ENCODE results near the gene NUP93. TPM values are rescaled to one million over a fixed set of nuclear protein-coding genes. Genes with fewer than 3 reads are reported as not detected.

Gene NUP93
- total RNA-seq, 1 donor from 2014 or later = 151 TPM

DNA sequence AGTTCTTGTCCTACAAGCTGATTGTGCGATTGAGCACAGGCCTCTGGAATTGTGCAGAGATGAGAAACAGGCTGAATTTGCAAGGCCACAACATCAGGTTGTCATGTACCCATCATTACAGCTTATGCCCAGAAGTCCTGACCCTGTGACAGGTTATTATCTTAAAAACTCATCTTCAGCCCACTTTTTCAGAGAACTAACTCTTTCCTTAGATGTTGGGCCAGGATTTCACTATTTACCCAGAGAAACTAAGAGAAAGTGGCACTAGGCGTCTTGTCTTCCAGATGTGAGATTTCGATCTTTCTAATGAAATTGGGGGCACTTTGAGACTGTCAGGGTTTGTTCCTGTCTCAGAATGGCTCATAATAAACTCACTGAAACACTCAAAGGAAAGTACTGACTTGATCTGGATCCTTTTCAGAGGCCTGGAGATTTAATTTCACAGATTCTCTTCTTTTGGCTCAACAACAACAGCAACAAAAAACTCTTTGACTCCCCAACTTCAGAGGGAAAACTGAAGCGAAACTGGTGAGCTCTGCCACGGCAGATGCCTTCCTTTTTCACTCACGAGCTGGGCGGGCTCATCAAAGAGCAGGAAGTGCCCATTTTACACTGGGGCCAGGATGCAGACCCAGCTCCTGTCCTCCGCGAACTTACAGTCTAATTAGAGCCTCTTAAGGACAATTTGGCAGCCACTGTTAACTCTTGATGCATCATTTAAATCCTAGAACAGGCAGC lies 117.4 kb downstream of the NUP93 start:
- DNase-seq (ENCODE audit: low read depth) = no peak

DNA sequence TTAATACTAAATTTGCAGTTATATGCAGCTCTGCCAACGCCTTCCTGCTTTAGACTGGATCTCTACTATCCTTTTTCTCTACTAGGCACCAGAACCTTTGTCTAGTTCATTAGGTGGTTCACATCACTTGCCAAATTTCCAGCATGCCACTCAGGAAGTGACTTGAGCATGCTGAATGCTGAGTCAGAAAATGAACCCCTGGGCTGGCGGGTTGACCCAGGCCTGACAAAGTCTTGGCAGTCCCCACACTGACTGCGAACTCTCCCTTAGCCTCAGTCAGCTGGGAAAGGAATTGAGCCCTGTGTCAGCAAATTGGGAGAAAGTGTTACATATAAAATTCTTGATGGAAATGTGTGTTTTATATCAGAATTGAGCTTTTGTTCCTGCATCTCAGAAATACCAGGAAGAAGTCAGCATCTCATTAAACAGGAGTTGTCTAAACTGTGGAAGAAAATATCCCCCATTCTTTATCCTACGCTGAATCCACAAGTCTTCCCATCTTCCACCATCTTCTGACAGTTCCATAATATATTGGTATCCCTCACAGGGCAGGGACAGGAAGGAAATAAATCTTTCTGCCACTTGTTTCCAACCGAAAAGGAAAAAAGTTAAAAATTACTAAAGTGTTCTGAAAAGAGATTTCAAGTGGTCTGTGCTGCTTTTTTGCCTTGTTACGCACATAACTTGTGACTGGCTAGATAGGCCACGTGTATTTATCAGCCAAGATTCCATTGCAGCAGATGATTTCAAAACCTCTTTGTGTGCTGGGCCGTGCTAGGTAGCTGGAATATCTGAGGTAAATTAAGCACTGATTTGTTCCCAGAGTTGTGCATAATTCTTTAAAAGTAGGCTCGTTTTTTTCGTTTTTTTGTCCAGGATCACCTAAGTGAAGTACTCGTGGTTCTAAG lies 118.4 kb downstream of the NUP93 start:
- DNase-seq (ENCODE audit: low read depth) = peak; percentile 63

- DNase-seq (ENCODE audit: low read depth) = peak; percentile 72
Observed at GRCh38 chr16:56848955-56849689, 119.2 kb downstream of the NUP93 start.

GRCh38 chr16:56849690-56850680 lies 120.1 kb downstream of the NUP93 start:
- no peak for DNase-seq (ENCODE audit: low read depth)

DNA sequence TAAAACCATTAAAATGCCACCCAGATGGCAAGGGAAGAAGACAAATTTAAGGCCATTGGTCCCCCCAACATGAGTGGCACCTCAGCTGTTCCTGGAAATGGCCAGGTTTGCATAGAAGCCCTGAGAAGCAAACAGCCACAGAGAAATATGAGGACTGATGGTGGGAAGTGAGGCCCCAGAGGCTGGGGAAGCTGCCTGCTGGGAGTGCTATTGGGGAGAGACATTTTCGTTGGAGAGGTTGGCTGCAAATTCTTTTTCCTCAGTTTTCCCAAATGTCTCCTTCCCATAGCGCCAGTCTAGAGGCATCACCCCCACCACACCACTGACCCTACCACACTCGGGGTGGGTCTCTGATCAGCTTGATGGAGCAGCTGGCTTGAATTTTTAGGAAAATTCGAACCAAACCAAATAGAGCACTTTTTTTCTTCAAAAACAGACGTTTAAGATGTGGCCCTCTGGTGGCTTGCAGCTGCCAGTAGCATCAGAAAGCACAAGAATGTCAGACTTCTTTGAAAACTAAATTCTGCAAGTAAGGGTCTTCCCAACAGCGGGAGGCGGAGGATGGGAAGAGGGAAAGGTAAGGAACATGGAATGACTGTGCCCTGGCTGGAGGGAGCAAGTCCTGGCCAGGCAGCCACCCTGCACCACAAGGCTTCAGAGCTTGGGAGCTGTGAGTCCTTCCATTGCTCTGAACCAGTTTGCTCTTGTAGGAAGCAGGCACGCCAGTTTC lies 121.9 kb downstream of the NUP93 start:
- DNase-seq (ENCODE audit: low read depth) = no peak

GRCh38 chr16:56852401-56852730 lies 122.4 kb downstream of the NUP93 start:
- no peak for DNase-seq (ENCODE audit: low read depth)

- no peak for DNase-seq (ENCODE audit: low read depth)
Observed at GRCh38 chr16:56852968-56853367, 123.0 kb downstream of the NUP93 start.

DNA sequence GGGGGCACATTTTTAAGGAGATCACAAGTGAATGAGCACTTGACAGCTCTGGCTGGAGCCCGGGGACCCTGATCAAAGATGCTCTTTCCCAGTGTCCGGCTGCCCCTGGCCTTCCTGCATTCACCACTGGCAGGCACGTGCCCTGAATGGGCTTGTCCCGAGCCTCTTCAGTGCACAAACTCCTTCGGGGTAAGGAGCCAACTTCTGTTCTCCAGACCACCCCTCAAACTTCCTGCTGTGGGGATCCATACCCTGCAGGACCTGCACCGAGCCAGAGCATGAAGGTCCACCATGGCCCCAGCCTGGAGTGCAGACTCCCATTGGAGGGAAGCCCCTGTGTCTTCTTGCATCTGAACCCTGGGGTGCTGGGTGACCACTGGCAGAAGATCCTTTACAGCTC lies 125.3 kb downstream of the NUP93 start:
- no peak for DNase-seq (ENCODE audit: low read depth)

DNA sequence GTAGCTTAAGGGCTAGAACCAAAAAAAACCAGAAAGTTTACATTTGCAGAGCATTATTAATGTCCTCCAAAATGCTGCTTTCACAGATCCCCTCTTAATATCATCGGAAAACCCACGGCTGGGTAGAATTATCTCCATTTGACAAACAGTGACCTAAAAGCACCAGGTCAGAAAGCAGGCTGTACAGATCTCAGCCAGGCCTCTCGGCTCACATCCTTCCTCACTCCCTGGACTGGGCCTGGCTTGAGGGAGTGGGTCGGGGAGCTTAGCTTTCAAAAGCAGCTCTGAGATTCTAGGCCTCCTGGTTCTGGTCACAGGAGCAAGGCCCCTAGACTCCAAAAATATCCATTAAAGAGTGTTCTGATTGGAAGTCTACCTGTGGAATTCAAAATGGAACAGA lies 126.0 kb downstream of the NUP93 start:
- no peak for DNase-seq (ENCODE audit: low read depth)

GRCh38 chr16:56856876-56857447 lies 127.0 kb downstream of the NUP93 start:
- DNase-seq (ENCODE audit: low read depth) = no peak

GRCh38 chr16:56858374-56858773 lies 128.4 kb downstream of the NUP93 start:
- no peak for DNase-seq (ENCODE audit: low read depth)

GRCh38 chr16:56859636-56860035 lies 129.7 kb downstream of the NUP93 start:
- DNase-seq (ENCODE audit: low read depth) = no peak

GRCh38 chr16:56860226-56861020 lies 130.5 kb downstream of the NUP93 start:
- no peak for DNase-seq (ENCODE audit: low read depth)

- peak; percentile 68 for DNase-seq (ENCODE audit: low read depth)
Observed at GRCh38 chr16:56861092-56861610, 131.2 kb downstream of the NUP93 start.

GRCh38 chr16:56861756-56862155 lies 131.8 kb downstream of the NUP93 start:
- DNase-seq (ENCODE audit: low read depth) = no peak

- DNase-seq (ENCODE audit: low read depth) = peak; percentile 72
Observed at GRCh38 chr16:56862776-56863175, 132.8 kb downstream of the NUP93 start.

- no peak for DNase-seq (ENCODE audit: low read depth)
Observed at GRCh38 chr16:56864960-56865359, 135.0 kb downstream of the NUP93 start, which contains the start of gene SLC12A3. Gene SLC12A3 (plus strand): TSS chr16:56865207. CDS start chr16:56865236, 29 bp downstream.

DNA sequence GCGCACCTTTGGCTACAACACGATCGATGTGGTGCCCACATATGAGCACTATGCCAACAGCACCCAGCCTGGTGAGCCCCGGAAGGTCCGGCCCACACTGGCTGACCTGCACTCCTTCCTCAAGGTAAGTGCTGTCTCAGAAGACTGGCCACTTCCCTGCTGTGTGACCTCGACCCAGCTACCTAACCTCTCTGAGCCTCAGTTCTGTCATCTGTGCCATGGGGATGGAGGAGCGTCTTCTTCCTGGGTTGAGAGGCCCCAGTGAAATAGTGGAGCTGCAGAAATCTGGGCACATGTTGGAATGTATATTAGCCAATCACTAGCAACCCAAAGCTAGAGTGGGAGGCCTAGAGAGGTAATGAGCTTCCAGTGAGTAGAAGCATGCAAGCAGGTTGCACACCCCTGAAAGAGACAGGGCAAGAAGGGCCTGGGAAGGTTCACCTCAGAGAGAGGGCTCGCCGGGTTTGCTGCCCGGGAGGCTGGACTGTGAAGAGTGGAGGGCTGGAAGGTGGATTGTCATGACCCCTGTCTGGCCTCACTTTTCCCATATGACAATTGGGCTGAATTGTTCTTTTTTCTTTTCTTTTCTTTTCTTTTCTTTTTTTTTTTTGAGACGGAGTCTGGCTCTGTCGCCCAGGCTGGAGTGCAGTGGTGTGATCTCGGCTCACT lies 135.6 kb downstream of the NUP93 start:
- no peak for DNase-seq (ENCODE audit: low read depth)

Data from myocyte (in vitro differentiated cells).